HL-60 (cell line): ENCODE measurements around the gene JUN.

Experiments used
- CTCF ChIP-seq: IDR thresholded peaks from one replicate; pipeline ENCODE4 v1.5.1; 2011; ENCODE audit warnings: low read length, control low read depth, inconsistent platforms; ENCODE audit not compliant: insufficient read depth
- POLR2AphosphoS5 ChIP-seq: IDR thresholded peaks from 2 replicates; pipeline ENCODE4 v1.6.1; 2012; ENCODE audit warnings: low read depth
- SPI1 ChIP-seq: IDR thresholded peaks from 2 replicates; pipeline ENCODE4 v1.6.1; 2012; ENCODE audit warnings: low read depth, mild to moderate bottlenecking, borderline replicate concordance

DNA sequence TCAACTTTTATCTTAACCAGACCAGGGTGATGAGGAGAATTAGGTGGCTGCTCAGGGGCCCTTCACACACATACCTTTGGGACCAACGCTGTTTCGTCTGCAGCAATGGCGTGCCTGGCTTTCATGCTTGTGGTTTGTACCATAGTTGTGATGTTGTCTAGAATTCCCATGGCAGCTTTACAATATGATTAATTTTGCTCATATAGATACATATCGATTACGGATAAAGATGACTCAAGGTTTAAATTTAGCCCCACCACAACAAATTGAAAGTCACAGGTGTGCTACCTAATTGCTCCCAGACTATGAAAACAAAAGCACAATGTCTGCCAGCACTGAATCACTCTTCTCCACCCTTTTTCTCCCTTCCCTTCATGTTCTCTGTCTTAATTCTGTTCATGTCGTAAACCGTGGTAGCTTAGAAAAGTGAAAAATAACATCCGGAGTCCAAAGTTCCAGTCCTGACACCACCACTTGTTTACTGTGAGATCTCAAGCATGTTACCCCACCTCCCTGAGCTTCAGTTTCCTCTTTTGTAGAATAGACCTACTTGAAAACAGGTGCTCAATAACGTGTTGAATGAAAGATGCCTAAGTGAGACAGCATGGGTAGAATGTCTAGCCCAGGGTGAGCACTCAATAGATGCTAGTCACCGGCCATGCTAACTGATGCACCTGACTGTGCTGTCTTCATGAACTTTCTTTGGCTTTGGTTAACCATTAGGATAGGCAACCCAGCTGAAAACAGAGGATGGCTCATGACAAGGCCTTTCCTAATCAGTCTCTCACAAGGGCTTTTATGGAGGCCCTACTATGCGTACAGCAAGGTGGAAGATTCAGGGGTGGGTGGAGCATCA, 22.1 kb upstream of the JUN start:
- no peak for TF ChIP-seq CTCF
- no peak for TF ChIP-seq SPI1
- no peak for TF ChIP-seq POLR2AphosphoS5
